ENCODE results near the gene GLYAT.

GRCh38 chr11:58688789-58689503 is 42.8 kb downstream of the GLYAT start:
- no peak for TF ChIP-seq CTCF (IDR thresholded peaks at IDR 0.05)
- no peak for TF ChIP-seq EZH2 (IDR thresholded peaks at IDR 0.05; ENCODE audit: borderline replicate concordance, insufficient read depth, low read depth, low read length, poor library complexity, severe bottlenecking)

All from B cell (primary cell).